NCI-H146 treated with DMSO at 0.1 percent for 48 hours (cell line): Measurements from ENCODE around the gene FOXE3.

ENCODE experiments used
- DNase-seq: peaks from one replicate; lab custom pipeline; 2025; ENCODE audit not compliant: unreplicated experiment; lab: John Stamatoyannopoulos, UW

The FOXE3 gene

DNA sequence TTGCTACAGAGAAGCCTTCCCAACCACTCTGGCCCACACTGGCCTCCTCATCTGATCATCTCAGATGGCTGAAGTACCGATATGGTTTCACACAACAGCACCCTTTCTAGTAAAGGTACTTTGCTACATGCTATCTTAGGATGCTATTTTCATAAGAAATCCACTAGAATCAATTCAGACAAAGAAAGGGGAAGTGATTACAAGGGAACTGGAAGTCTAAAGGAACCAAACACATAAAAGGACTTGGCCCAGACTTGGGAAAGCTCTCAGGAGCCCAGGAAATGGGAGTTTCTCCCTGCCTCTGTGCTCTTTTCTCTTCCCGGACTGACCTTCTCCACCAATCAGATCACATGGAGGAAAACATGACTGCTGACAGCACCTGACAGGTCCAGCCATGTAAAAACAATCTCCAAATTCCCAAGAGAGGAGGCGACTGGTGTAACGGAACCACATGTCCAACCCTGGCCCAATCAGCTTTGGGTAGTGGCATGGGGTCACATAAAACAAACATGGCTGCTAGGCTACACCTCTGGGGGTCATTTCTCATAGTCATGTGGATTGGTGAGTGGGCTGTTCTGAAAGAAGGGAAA, 12.7 kb upstream of the FOXE3 start:
- no peak for DNase-seq

DNA sequence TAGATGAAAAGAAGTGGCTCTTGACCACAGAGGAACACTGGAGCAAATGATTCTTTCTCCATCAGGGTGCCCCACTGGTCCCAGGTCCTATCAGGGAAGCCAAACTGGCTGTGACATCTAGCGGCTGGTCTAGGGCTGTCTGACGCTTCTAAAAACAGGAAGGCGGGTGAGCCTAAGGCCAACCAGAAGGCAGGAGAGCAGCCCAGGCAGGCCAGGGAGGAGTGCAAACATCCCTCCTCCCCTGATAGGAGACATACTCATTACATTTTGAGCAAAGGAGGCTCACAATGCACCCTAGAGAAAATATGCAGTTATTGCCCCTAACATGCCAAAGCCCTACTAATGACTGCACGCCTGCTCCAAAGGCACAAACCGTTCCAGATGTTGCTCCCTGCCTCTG, 10.4 kb upstream of the FOXE3 start:
- no peak for DNase-seq

DNA sequence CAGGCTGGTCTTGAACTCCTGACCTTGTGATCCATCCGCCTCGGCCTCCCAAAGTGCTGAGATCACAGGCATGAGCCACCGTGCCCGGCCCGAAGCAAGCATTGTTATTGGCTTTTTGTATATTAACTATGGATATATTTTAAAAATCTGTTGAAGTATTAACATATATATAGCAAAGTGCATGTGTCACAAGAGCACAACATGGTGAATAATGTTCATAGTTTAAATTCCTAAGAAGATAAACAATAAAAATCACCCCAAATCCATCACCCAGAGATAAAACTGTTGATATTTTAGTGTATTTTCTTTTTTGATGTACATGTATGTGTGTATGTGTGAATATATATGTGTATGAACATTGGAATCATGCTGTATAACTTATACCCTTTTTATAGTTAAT, 9.1 kb upstream of the FOXE3 start:
- no peak for DNase-seq

DNA sequence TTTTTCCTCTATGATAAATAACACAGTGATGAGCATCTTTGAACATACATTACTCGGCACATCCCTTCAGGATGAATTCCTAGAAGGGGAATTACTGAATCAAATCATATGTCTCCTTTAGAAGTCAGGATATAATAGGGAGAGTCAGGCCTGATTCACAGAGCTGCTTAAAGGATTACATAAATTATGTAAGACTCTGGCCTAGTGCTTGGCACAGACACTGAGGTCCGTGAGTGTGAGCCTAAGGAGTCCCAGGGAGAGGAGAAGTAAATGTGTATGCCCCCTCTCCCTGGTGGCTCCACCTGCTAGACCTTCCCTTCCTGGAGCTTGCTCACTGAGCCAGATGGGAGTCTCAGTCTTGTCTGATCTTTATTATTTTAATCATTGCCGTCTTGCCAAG, 8.6 kb upstream of the FOXE3 start:
- DNase-seq = no peak

DNA sequence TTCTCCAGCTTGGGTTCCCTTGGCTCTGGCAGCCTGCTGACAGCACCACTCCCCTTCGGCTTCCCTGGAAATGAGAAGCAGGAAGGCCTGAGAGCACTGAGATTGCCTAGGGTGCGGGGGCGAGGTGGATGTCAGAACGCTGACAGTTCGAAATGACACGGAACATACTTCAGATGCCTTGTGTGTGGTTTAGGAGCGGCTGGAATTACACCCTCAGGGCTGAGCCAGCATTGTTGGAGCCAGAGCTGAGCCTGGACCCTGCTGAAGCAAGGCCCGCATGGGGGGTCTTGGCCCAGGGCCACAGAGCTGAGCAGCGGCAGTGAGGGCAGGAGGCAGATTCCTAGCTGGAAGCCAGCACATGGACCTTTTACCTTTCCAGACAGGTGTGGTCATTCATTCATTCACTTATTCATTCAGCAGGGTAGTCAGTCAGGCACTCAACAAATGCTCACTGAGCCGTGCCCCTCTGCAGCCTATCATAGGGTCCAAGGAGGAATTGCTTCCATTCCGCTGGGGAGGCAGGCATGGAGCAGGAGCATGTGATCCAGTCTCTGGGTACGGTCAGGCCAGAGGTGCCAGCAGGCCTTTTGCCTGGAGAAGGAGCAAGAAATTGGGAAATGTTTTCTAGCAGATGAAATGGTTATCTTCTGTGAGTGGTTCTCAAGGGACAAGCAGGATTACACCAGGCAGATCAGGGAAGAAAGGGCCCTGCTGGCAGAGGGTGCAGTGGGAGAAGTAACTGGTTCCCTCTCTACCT, 6.6 kb upstream of the FOXE3 start:
- DNase-seq = no peak

DNA sequence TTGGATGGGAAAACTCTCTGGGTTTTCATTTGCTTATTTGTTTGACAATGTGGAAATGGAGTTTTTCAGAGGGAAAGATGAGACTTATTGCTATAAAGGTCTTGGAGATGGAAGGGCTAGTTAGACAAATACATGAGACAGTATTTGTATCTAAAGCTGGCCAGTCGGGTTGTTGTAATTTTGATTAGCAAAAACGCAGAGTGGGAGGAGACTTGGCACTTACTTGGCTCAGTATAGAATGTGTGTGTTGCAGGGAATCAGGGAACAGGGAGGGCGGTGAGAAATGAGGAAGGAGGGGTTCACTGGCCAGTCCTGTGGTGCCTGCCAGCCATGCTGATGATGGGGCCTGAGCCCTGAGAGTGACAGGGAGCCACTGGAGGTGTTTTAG, 6.0 kb upstream of the FOXE3 start:
- DNase-seq = no peak

DNA sequence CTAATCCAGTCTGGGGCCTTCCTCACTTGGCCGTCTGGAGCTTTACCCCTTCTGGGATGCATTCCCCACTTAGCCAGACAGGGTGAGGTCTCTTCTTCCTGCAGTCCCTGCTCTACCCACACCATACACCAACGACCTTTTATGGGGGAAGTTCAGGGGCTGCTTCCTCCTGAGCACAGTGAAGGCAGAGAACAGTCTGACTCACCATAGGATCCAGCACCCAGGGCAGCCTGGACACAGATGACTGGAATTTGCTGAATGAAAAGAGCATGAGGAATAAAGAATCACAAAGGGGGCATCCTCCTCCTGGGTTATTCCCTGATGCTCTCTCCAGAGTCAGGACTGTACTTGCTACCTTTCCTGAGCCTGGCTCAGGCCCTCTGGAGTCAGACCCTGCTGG, 4.6 kb upstream of the FOXE3 start:
- DNase-seq = no peak

DNA sequence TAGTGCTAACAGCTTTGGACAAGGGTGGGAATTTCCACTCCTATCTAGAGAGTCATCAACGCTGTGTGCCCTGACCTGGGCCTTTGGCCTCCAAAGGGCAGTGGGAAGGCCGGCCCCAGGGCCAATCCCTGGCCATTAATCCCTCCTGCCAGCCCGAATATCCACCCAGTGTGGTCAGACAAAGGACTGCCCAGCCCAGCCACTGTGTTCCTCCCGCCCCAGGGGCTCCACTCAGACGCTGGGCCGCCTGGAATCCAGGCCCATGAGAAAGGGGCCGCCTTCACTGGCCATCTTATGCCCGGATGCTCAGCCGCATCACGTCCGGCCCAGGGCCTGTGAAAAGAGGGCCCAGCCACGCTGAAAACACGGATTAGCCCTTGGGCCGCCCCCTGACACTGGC, 3.6 kb upstream of the FOXE3 start:
- no peak for DNase-seq

DNA sequence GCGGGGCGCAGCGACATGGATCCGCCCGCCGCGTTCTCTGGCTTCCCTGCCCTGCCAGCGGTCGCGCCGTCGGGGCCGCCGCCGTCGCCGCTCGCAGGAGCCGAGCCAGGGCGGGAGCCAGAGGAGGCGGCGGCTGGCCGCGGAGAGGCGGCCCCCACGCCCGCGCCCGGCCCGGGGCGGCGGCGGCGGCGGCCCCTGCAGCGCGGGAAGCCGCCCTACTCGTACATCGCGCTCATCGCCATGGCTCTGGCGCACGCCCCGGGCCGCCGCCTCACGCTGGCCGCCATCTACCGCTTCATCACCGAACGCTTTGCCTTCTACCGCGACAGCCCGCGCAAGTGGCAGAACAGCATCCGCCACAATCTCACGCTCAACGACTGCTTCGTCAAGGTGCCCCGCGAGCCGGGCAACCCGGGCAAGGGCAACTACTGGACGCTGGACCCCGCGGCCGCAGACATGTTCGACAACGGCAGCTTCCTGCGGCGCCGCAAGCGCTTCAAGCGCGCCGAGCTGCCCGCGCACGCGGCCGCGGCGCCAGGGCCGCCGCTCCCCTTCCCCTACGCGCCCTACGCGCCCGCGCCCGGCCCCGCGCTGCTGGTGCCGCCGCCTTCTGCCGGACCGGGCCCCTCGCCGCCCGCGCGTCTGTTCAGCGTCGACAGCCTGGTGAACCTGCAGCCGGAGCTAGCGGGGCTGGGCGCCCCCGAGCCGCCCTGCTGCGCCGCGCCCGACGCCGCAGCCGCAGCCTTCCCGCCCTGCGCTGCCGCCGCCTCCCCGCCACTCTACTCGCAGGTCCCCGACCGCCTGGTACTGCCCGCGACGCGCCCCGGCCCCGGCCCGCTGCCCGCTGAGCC, 459 bp downstream of the FOXE3 start:
- no peak for DNase-seq

DNA sequence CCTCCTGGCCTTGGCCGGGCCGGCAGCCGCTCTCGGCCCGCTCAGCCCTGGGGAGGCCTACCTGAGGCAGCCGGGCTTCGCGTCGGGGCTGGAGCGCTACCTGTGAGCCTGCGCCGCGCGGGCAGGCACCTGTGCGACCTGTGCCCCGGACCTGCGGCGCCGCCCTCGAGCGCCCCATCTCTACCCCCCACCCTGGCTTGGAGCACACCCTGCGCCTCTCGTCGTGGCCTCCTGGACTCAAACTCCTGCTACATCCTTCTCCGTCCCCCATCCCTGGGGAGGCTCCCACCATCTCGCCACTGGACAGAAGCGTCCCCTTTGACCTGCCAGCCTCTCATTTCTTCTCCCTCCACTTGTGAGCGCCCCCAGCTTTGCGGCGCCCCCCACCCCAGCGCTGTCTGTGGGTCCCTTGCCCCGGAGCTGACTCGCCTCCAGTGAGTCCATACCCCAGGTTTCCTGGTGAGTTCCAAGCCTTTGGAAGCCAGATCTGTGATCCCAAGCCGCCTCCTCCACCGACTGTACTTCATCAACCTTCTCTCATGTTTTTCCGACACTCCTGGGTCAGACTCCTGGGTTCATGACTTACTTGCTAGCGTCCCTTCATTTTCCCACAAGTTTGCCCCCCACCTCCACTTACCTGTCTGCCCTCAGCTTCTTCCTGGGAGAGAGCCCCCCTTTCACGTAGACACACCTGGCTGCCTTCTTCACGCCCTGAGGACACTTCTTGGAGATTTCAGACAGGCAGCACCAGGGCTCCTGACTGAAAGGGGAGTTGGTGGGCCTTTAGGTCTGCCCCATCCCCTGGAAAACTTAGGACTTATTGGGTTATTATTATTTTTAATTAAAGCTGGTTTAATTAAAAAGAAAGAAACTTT, 1.3 kb downstream of the FOXE3 start:
- no peak for DNase-seq

DNA sequence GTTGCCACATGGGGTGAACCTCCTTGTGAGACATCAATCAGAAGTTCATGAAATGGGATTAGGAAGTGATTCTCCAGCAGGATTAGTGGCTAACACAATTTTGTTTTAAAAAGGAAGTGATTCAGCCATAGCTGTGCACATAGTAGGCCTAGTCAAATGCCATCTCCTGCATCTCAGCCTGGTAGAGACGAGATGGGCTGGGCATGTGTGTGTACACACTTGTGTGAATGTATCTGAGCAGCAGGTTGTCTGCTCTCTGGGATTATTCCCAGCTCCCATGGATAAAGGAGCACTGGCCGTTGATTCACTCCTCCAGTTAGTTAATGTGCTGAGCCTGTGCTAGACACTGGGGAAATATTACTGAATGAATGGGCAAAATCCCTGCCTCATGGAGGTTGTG, 2.0 kb downstream of the FOXE3 start:
- no peak for DNase-seq

DNA sequence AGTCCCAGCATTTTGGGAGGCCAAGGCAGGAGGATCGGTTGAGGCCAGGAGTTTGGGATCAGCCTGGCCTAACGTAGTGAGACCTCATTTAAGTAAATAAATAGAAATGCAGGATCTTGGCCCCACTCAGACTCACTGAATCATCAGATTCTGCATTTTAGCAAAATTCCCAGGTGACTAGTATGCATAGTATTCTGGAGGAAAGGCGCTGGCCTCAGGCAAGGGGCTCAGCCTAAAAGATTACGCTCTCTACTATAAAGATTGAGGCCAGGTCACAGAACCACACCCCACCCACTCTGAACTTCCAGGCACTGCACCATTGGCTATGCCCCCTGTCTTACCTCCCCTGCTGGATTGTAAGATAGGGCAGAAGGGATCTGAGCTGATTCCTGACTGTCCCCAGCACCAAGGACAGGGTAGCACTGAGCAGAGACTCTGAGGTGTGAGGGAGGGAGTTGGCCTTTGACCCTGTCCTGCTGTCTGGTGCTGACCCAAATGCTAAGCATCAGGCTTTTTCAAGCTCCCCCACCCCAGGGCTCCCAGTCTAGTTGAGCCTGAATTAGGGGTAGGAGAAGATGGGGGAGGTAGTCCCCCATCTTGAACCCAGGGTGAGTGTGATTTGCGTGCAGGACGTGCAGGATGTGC, 2.7 kb downstream of the FOXE3 start:
- DNase-seq = no peak

DNA sequence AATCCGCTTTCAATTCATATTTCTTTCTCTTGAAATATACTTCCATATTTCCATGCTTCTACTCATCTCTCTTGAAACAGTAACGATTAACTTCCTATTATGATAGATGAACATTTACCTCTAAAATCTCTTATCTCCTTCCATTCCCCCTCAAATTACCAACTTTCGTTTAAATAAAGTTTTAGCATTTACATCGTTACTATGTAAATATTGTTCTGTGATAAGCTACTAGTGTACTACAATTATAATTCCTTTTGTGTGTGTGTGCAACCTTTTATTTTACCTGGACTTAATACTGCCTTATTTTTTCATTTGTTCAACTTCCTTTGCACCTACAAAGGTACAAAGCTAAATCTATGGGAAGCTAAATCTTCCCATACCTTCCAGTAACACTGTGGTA, 4.5 kb downstream of the FOXE3 start:
- DNase-seq = no peak

DNA sequence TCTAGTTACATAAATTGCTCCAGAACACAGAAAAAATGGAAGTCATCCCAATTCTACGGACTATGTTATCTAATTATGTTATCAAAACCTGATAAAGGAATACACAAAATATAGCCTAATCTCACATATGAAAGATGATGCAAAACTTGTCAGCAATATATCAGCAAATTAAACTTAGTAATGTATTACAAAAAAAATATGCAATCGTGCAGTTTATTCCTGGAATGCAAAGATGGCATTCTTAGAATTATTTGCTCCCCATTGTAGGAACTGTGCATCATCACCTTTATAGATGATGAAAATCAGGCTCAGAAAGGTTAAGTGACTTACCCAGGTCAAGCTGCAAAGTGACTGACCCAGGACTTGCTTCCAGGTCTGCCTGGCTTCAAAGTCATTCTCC, 7.8 kb downstream of the FOXE3 start:
- no peak for DNase-seq

DNA sequence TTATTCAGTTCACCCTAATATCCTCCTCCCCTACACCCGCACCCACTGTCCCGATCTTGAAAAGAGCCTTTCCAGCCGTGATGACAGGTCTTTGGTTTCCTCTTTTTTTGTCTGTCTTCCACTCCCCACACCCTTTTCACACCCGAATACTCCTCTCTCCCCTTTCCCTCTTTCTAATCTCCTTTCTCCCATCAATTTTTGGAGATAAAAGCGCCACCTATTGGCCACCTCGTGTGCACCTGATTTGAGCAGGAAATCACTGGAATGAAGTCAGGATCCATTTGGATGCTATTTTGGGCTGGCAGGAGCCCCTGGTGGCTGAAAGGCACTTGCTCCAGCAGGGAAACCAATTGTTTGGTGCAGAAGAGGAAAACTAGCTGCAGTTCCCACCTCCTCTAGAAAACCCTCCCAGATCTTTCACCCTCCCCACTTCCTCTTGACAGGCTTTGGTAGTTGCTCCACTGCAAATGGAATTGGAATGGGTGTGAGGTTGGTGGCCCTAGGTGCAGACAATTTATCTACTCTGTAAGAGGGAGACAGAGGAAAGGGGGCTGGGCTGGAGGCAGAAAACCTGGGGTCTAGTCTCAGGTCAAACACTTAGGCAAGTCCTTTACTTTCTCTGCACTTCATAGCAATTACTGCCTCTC, 8.4 kb downstream of the FOXE3 start:
- DNase-seq = peak; percentile 15

DNA sequence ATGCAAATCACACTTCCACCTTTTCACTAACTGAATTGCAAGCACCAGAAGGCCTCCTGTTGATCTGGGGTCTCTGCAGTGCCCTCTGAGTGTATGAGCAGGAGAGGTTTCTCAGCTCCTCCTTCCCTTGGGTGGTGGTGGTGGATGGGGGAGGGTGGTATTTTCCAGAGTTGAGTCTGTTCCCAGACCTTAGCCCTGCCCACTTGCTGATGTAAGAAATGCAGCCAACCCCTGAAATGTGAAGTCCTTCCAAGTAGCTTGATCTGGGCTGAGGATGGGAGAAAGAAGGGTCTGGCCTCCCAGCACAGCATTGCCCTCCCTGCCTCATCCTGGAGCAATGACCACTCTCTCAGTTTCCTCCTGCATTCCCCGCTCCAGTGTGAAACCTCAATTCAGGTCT, 15.4 kb downstream of the FOXE3 start:
- no peak for DNase-seq

DNA sequence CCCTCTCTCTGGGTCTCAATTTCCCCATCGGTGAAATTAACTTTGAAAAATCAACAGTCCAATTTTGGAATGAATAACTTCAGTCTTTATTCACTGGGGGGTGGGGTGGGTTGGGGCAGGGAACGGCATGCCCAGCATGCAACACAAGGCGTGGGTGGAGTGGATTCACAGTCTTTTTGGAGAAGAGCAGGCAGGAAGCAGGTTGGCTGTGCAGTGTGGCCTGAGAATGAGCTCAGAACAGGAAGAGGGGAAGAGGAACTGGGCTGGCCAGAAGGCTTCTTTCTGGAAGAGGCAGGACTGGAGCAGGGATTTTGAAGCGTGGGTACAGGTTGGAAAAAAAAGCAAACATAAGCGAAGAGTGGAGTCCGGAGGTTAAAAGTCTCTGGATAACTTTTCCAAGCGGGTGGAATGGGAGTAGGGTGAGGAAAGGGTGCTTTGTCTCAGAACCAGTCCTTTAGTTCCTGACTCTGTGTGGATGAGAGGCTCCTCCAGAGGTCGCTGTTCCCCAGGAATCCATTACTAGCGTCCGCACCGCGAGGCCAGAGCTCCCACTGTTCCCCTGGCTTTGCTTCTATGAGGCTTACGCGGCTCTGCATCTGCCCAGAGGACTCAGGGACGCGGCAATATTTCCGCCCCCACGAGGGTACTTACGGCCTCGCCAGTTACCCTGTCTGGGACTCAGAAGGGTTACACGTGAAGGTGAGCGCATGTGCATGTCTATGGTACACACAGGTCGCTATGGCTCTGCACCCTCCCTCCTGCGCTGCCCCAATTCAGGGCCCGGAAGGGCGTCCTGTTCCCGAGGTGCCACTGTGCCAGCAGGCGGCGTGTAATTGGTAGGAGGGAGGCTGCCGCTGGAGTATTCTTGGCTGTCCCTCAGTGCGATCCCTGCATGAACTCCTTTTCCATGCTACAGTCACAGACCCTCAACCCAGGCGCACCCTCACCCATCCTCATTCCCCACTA, 16.3 kb downstream of the FOXE3 start:
- DNase-seq = no peak

DNA sequence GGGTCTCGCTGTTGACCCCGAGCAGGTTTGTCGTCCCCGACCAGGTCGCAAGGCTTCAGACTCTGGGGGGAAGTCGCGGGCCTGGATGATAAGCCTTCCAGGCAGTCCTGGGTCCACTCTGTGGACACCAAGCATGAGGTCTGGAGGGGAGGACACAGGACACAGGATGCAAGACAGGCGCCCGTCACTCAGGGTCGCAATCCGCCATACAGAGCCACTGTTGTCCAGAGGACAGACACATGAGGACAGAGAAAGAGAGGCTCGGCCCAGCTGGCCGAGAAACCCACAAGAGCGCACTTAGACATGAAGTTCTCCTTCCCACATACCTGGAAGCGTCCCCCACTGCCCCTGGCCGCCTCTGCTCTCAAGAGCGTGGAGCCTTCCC, 16.9 kb downstream of the FOXE3 start:
- no peak for DNase-seq

DNA sequence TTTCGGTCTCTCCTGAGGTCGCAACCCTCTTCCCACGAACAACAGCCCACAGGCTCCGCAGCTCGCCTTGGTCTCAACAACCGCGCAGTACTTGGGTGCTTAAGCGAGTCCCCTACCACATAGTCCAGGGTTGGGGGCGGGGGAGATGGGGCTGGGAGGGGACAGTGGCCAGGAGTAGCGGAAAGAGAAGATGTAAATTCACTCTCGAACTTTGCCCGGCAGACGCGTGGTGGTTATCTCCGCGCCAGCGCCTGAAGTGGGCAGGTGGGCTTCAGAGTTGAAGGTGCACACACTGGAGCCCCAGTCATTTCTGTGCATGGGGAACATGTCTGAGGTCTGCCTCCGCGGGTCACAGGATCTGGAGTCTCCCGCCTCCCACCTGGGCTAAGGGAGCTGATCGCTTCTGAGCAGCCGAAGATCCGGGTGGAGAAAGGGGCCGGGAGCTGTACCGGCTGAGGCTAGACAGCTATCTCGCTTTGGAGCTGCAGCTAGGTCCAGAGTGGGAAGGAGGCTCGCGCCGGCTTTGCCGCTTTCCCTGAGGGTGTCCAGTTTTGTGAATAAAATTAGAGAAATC, 17.5 kb downstream of the FOXE3 start:
- no peak for DNase-seq
